Glomerular visceral epithelial cell (primary cell): ENCODE measurements around the gene STIMATE.

ENCODE experiments used
- DNase-seq: peaks from one replicate; pipeline ENCODE4 v3.0.0-alpha.2; 2016; ENCODE audit errors: extremely low spot score

STIMATE gene

GRCh38 chr3:52817221-52817620, 80.1 kb downstream of the STIMATE start:
- no peak for DNase-seq

DNA sequence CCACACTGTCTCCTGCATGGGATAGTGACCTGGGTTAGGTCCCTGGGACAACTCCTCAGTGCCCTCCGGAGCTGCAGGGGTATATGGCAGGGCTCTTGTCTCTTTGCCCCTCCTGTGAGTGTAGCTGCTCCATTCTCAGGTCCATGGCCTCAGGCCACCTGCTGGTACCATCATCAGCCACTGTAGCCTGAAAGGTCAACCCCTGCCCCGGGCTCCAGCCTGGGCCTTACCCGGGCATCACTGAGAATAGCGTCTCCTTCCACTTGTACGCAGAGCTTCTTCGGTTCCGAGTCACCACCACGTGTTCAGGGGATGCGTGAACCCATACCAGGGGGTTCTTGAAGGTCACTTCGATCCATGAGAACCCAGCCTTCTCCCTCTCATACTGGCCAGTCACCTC, 80.7 kb downstream of the STIMATE start:
- no peak for DNase-seq

DNA sequence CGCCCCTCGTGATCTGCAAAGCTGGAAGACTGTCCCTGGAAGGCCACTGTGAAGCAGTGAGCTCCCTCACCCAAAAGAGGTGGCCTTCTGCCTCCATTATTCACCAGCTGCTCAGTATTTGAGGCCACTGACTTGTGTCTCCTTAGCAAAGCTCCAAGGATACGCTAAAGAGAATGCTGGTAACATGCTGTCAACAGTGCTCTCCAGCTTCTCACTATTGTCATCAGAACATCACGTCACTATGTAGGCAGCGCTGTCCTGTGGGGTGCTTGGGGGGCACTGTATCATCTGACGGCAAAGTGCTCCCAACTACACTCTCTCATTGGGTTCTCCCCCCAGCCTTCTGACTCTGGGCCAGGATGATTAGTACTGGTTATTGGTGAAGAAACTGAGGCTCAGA, 81.1 kb downstream of the STIMATE start:
- DNase-seq: no peak

DNA sequence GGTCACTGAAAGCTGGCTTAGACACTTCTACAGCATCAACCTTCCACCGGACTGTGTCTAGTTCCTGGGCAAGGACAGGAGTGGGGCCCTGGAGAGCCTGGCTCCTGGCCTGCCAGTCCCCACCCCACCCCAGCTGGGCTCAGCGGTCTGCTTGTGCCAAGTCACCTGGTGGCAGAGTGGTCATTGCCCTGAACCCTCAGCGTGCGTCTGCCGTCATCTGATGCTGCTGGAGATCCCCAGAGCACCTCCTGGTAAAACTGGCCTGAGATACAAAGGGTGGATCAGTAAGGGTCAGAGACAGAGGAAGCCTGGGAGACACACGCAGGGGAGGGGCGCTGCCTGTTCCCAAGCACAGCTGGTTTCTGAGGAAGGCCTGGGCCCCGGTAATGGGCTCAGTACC, 83.5 kb downstream of the STIMATE start:
- no peak for DNase-seq

DNA sequence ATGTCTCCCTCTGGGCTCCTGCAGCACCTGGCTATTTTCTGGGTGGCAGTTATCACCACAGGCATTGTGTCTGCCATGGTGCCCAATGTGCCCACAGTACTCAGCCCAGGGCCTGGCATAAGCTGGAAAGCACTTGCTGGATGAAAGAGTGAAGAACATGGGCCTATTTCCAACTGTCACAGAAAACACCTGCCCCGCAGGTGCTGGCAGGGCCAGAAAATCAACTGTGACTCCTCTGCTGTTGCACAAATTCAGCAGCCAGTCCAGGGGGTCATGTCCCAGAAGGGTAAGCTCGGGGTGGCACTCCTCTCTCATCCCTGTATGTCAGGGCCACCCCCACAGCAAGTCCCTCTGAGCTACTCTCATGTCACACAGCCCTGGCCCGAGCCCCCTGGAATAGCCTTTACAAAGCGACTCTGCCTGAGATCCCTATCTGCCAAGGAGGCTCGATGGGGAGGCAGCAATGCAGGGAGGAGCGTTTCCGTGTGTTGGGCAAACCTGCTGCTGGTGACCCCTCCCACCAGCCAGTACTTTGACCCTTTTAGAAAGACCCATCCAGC, 85.8 kb downstream of the STIMATE start:
- DNase-seq: no peak

DNA sequence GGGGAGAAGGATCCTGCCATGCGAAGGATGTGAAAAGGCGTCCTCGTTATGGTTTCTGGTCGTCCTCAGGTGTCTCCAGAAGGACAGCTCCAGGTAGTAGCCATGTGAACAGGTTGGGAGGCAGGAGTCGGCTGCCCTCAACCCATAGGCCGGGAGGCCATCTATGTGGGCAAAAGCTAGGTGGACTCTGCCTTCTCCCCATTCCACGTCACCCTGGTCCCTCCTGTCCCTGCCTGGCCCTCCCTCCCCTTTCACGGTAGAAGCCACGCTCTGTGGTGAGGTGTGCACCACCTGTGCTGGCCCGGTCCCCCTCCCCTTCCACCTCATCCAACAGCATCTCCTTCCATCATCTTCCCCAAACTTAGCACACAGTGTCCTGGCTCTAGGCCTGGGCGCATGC, 86.4 kb downstream of the STIMATE start:
- no peak for DNase-seq

DNA sequence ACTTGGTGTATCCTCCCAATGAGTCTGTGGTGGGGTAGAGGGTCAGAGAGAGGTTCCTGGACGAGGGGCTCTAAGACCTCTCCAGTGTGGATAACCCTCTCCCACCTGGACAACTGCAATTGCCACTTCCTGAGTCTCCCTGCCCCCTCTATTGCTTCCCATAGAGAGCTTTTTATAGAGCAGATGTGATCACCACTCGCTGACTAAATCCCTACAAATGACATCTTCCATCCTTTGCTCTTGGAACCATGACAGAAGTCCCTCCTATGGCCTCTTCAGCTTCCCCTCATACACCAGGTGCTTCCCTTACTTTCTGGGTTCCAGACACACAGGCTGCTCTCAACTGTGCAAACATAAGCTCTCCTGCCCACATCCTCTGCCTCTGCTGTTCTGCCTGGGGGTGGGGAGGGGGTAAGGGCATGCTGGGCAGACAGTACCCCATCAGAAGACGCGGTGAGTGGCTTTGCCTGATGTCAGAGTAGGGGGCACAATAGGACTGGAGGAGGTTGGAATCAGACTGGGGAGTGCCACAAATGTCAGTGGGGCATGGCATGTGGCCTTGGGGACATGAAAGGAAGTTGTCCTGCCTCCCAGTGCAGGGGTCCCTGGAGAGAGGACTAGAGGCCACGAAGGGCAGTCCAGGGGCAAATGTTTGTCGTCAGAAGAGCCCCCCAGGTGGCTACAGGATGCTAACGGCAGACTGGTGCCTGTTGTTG, 87.5 kb downstream of the STIMATE start:
- DNase-seq: no peak

- no peak for DNase-seq
Measured at GRCh38 chr3:52809149-52809548, 88.2 kb downstream of the STIMATE start.

DNA sequence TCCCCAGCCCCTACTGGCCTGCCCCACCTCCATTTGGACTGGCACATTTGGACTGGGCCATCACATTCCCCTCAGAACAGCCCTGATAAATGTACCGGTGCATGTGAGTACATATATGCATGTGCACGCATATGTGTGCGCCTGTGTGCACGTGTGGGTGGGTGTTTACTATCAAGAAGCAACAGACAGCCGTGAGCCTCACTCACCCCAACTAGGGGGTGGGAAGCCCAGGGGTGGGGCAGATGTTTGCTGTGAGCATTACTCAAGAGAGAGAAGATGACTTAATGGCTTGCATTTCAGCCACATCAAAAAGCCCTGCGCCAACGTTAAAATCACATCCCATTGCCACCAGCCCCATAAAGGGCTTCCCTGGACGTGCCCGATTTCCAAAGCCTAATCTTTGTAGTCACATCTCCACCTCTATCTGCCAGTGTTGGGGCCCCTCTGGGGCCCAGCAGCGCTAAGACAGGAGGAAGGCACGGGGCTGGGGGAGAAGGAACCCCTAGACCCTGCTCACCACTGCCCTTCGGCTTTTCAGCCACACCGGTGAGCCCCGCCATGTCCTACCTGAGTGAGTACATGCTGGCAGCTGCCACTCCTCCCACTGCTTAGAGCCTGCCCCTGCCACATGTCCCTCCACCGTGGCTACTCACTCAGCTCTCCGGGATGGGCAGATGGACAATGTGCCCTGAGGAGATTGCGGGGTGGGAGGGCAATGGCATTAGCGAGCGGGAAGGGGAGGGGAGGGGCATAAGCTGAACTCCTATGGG, 91.9 kb downstream of the STIMATE start:
- DNase-seq: no peak

- DNase-seq: no peak
Measured at GRCh38 chr3:52801839-52802238, 95.5 kb downstream of the STIMATE start.

- no peak for DNase-seq
Measured at GRCh38 chr3:52800079-52800478, 97.3 kb downstream of the STIMATE start.

- DNase-seq: no peak
Measured at GRCh38 chr3:52798978-52799476, 98.3 kb downstream of the STIMATE start.

DNA sequence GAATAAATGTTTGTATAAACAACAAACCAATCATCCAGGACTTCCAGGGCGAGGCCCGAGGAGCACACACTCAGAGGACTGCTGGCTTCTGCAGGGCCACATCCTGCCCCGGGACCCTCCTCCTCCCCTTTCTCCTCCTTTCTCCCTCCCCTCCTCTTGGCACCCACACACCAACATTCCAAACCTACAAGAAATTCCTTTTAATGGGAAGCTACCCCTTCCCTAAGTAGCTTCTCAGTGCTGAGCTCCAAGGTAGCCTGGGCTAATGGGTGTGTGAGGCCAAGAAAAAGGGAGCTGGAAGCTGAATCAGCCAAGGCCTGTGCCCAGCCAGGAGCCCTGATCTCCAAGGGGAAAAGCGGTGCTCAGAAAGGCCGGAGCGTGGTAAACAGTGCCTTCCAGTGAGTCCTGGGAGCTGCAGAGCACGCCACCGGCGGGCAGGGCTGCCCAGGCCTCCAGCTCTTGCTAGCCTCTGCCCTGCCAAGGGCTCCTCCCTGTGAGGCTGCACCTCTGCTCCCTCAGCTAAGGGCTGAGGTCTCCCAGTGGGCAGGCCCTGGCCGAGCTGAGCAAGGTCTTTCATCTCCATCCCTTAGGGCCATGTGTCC, 98.9 kb downstream of the STIMATE start:
- no peak for DNase-seq

GRCh38 chr3:52796411-52796810, 100.9 kb downstream of the STIMATE start:
- no peak for DNase-seq

DNA sequence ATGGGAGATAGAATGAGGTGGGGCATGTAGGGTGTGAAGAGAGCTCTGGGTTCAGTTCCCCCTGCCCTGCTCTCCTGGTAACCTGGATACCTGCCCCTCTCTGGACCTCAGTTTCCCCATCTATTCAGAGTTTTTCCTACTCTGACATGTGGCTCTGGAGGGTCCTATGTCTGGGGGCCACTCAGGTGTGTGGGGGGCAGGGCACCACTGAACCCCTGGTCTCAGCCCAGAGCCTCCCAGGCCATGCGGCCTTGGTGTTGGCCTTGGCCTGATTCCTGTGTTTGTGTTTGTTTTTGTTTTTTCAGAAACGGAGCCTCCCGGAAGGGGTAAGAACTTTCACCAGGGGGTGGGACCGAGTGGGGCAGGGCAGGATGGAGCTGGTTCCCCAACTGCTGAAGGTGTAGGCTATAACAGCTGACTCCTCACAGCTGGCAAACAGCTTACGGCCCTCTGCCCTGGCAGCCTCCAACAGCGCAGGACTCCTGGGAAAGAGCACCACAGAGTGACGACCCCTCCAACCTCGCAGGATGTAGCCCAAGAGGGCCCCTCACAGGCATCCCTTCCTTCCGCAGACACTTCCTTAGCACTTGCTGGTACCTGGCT, 101.9 kb downstream of the STIMATE start:
- no peak for DNase-seq

- DNase-seq: no peak
Measured at GRCh38 chr3:52794612-52795099, 102.7 kb downstream of the STIMATE start, which contains the start of gene ITIH3. Gene ITIH3 (plus strand): TSS chr3:52794796. CDS start chr3:52794804, 8 bp downstream.

DNA sequence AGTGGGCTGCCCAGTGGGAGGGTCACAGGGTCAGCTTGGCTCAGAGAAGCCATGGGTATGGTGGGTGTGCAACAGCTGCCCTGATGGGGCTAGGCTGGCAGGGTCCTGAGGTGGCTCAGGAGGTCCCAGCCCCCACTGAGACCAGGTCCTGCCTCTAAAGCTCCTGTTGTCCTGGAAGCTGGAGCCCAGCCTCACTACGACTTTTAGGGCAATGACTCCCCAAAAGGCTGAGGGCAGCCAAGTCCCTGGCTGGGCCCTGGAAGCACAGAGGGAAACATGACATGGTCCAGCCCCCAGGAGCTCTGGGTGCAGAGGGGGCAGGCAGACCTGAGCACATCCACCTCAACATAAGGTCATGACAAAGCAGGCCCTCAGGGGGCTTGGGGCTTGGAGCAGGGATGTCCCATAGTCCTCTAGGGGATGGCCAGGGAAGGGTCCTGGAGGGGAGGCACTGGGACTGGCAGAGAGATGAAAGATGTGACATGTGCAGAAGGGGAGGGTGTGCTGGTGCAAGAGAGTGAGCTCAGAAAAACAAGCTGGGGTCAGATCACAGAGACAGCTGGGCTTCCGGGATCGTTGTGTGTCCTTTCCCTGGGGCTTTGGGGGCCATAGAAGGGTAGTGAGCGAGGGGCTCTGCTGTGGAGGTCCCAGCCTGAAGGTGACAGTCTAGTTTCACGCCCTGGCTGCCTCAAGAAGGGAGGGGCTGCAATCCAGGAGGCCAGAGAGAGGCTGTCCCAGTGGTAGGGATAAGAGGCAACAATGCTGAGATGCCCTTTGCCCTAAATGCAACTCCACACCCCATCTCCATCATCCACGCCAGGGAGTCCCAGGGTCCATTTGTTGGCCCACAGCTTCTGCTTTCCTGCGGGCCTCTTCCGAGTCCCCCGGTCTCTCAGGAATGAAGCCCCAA, 103.4 kb downstream of the STIMATE start:
- no peak for DNase-seq

DNA sequence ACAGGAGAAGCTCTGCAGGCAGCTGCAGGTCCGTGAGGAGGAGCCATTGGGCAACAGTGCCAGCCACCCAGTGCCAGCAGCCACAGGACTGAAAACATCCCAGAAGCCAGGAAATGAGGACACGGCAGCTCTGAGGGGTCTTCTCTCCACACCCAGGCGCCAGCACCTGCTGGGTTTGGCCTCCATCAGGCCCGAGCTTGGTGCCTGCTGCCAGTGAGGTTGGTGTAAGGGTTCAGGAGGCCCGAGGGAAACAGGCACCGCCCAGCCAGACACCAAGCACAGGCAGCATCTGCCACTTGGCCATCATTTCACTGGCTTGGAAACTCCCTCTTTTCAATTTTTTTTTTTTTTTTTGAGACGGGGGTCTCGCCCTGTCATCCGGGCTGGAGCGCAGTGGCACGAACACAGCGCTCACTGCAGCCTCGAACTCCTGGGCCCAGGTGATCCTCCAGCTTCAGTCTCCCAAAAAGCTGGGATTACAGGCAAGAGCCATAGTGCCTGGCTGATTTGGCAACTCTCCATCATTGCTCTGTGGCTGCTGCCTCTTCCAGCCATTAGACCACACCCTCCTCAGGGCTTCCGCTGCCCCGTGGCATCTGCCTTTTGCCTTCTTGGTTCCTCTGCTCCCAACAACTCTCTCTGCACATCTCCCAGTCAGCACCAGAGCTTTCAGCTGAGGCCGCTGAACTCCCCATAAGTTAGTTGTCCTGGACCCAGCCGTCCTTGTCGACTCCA, 104.2 kb downstream of the STIMATE start:
- DNase-seq: no peak

- DNase-seq: no peak
Measured at GRCh38 chr3:52792413-52792812, 104.9 kb downstream of the STIMATE start.

DNA sequence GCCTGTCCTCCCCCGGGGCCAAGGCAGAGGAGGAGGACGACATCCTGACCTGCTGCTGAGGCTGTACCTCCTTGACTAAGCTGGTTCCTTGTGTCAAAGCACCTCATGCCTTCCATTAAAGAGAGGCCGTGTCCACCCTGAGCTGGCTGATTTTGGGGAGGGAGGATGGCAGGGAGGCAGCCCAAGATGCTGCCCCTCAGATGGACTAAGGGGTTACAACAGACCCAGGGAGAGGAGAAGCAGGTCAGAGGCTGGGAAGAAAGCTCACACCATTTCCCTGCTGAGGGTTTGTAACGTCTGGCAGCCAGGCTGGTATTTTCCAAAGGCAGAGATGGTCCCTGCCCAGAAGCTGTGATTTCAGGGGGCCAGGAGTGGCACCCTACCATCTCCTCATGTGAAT, 105.4 kb downstream of the STIMATE start:
- DNase-seq: no peak
